ENCODE measurements around the gene SLC30A4. TPM values are rescaled to one million over a fixed set of nuclear protein-coding genes. Genes with fewer than 3 reads are reported as not detected.

Gene SLC30A4
- polyA plus RNA-seq, 1 donor (not counting 4 experiments of a cell fraction or from before 2014, with no cell fraction given) = 3.3 TPM

- H3K36me3 ChIP-seq (ENCODE audit: control insufficient read depth in 2 of 2, extremely low read depth in 1 of 2, insufficient read depth in 2 of 2, low read length in 2 of 2) = no peaks in the 10 kb centered on the region
- dilution Hi-C loops (cut with MboI; ENCODE audit: extremely low pct_ligation_motif_present, low sequenced_read_pairs) = no loop called here
- peaks cover 14% of the 10 kb centered on the region for H3K27me3 ChIP-seq (ENCODE audit: control insufficient read depth, extremely low read depth, insufficient read depth, low read length)
- peaks cover 2% of the 10 kb centered on the region for H3K9me1 ChIP-seq (ENCODE audit: control insufficient read depth, extremely low read depth, insufficient read depth, low read length)
- no peaks in the 10 kb centered on the region for H3K79me2 ChIP-seq (ENCODE audit: control insufficient read depth, insufficient read depth, low read length)
- H3K4me3 ChIP-seq (ENCODE audit: control insufficient read depth in 2 of 3, extremely low read depth in 1 of 3, insufficient read depth in 2 of 3, low read depth in 1 of 3, low read length in 3 of 3) = peak overlapping the region in 2 of 3 experiments; percentile 14 to 16
- FAIRE-seq (peak; percentile 97), DNase-seq (ENCODE audit: low read depth, low spot score) (peak; percentile 98)
- H3K4me2 ChIP-seq (ENCODE audit: control insufficient read depth, extremely low read depth, insufficient read depth, low read depth, low read length) = peak overlapping the region; percentile 92
- peak overlapping the region; percentile 35 for H3K9ac ChIP-seq (ENCODE audit: control insufficient read depth, extremely low read depth, insufficient read depth, low read length)
- peaks cover 5% of the 10 kb centered on the region for H3K9me3 ChIP-seq (ENCODE audit: control insufficient read depth, low read depth, low read length)
- TF ChIP-seq CTCF (optimal IDR thresholded peaks at IDR 0.05 in 1 of 3, IDR thresholded peaks at IDR 0.05 in 1 of 3, conservative IDR thresholded peaks at IDR 0.05 in 1 of 3; ENCODE audit: extremely low read depth in 1 of 3, insufficient read depth in 2 of 3, low read length in 3 of 3) = no peak
- TF ChIP-seq EZH2 (IDR thresholded peaks at IDR 0.05; ENCODE audit: low read length) = no peak
- H3K4me1 ChIP-seq (ENCODE audit: control insufficient read depth, extremely low read depth, insufficient read depth, low read length) = peaks cover 41% of the 10 kb centered on the region
- peaks cover 5% of the 10 kb centered on the region for H4K20me1 ChIP-seq (ENCODE audit: control insufficient read depth, extremely low read depth, insufficient read depth, low read length)
- no peak overlapping the region for H2AFZ ChIP-seq (ENCODE audit: control insufficient read depth, low read length)
- peak overlapping the region; percentile 51 for H3K27ac ChIP-seq (ENCODE audit: control insufficient read depth, insufficient read depth, low read length)
These were observed 66.1 kb downstream of the SLC30A4 start for GRCh38 chr15:45456212-45457106.

- FAIRE-seq (peak; percentile 89), DNase-seq (ENCODE audit: low read depth, low spot score) (peak; percentile 75)
- H3K79me2 ChIP-seq (ENCODE audit: control insufficient read depth, insufficient read depth, low read length) = no peaks in the 10 kb centered on the region
- peak overlapping the region; percentile 17 for H3K9ac ChIP-seq (ENCODE audit: control insufficient read depth, extremely low read depth, insufficient read depth, low read length)
- H3K36me3 ChIP-seq (ENCODE audit: control insufficient read depth in 2 of 2, extremely low read depth in 1 of 2, insufficient read depth in 2 of 2, low read length in 2 of 2) = no peaks in the 10 kb centered on the region
- no peak overlapping the region for H3K27ac ChIP-seq (ENCODE audit: control insufficient read depth, insufficient read depth, low read length)
- peak overlapping the region; percentile 56 for H3K4me2 ChIP-seq (ENCODE audit: control insufficient read depth, extremely low read depth, insufficient read depth, low read depth, low read length)
- H3K9me1 ChIP-seq (ENCODE audit: control insufficient read depth, extremely low read depth, insufficient read depth, low read length) = peaks cover 2% of the 10 kb centered on the region
- peak overlapping the region in 1 of 3 experiments; percentile 1 for H3K4me3 ChIP-seq (ENCODE audit: control insufficient read depth in 2 of 3, extremely low read depth in 1 of 3, insufficient read depth in 2 of 3, low read depth in 1 of 3, low read length in 3 of 3)
- TF ChIP-seq CTCF (optimal IDR thresholded peaks at IDR 0.05 in 1 of 3, IDR thresholded peaks at IDR 0.05 in 1 of 3, conservative IDR thresholded peaks at IDR 0.05 in 1 of 3; ENCODE audit: extremely low read depth in 1 of 3, insufficient read depth in 2 of 3, low read length in 3 of 3) (peak in 1 of 3 experiments; percentile 6), EZH2 (IDR thresholded peaks at IDR 0.05; ENCODE audit: low read length) (no peak)
- H4K20me1 ChIP-seq (ENCODE audit: control insufficient read depth, extremely low read depth, insufficient read depth, low read length) = peaks cover 5% of the 10 kb centered on the region
- H3K9me3 ChIP-seq (ENCODE audit: control insufficient read depth, low read depth, low read length) = peaks cover 7% of the 10 kb centered on the region
- H3K27me3 ChIP-seq (ENCODE audit: control insufficient read depth, extremely low read depth, insufficient read depth, low read length) = peaks cover 30% of the 10 kb centered on the region
- no peak overlapping the region for H2AFZ ChIP-seq (ENCODE audit: control insufficient read depth, low read length)
- dilution Hi-C loops (cut with MboI; ENCODE audit: extremely low pct_ligation_motif_present, low sequenced_read_pairs) = no loop called here
- H3K4me1 ChIP-seq (ENCODE audit: control insufficient read depth, extremely low read depth, insufficient read depth, low read length) = peaks cover 41% of the 10 kb centered on the region
These were observed 67.7 kb downstream of the SLC30A4 start for GRCh38 chr15:45454814-45455213.
